HG03039 (cell line): ENCODE measurements around the gene CTBP1.
"Not testable (repeated sequence)": the region's sequence is repeated elsewhere in the genome, so short reads cannot be mapped to it uniquely, and the experiment has no call there.

Experiments
- ATAC-seq: cut with Tn5 transposase; IDR thresholded peaks from one replicate; pipeline ENCODE4 v1.9.1; 2021; ENCODE audit warnings: mild to moderate bottlenecking, moderate library complexity; ENCODE audit not compliant: unreplicated experiment

Gene CTBP1

DNA sequence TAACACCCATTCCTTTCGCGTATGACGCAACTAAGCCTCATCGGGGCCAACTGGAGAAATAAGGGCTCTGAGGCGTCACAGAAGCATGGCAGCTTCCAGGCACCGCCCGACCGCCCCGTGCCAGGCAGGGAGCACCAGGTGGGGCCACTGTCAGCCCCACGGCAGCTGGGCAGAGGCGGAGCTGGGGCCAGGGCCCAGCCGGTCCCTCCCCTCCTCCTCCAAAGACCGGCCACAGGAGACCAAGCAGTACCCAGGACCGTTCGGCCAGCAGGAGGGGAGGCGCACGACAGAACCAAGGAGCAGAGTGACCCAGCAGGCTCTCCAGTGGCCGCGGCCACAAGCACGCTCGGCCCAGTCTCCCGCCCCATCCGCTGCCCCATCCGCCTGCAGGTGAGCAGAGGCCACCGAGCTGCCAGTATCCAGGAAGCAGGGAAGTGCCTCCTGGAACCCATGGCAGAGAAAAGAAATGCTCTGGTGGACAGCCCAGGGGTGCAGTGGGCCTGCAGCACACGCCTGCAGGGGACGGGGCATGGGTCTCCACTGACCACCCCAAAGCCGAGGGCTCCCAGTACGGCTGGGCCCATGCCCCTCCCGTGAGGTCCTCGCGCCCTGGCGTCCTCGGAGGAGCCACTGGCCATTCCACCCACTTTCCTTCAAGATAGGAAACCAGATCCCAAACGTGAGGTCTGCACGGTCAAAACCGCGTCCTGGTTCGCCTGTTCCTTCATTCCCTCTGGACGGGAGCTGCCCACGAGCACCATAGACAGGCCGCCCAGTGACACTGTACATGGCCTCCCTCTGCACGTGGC is 9.6 kb downstream of the CTBP1 start:
- no peak for ATAC-seq

DNA sequence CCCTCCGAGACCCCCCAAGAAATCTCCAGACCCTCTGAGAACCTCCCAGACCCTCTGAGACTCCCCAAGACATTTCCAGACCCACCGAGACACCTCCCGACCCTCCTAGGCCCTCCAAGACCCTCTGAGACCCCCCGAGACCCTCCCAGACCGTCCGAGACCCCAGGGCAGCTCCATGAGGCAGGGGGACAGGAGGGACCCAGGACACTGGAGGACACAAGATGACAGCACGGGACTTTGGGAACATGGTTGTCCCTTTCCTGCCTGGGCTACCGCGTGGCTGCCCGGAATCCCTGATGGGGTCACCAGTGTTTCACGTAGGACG is 10.3 kb downstream of the CTBP1 start:
- ATAC-seq, result no peak

DNA sequence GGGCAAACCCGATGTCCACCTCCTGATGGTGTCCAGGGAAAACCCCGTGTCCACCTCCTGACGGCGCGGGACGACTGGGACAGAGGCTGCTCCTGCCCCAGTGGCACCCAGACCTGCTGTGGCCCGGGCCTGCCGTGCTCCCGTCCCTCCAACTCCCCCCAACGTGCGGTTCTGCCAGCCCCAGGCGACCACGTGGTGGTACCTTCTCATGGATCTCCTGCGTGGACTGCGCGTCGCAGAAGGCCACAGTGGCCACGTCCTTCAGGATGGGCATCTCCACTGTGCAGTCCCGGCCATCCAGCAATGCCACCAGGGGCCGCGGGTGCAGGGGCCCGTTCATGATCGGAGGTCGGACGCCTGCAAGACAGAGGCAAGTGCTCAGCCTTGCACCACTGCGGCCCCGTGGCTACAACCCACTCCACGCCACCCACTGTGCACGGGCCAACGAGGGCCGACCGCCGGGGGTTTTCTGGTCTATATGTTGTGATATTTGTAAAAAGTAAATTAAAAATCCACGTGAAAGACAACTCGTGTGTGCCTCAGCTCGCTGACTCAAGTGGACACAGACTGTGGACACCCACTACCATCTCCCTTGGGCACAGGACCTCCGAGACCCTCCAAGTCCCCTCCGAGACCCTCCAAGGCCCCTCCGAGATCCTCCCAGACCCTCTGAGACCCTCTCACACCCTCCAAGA is 10.8 kb downstream of the CTBP1 start:
- no peak for ATAC-seq

DNA sequence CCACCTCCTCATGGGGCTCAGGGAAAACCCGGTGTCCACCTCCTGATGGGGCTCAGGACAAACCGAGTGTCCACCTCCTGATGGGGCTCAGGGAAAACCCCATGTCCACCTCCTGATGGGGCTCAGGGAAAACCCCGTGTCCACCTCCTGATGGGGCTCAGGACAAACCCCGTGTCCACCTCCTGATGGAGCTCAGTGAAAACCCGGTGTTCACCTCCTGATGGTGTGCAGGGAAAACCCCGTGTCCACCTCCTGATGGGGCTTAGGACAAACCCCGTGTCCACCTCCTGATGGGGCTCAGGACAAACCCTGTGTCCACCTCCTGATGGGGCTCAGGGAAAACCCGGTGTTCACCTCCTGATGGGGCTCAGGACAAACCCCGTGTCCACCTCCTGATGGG is 11.7 kb downstream of the CTBP1 start:
- not testable (repeated sequence) for ATAC-seq

DNA sequence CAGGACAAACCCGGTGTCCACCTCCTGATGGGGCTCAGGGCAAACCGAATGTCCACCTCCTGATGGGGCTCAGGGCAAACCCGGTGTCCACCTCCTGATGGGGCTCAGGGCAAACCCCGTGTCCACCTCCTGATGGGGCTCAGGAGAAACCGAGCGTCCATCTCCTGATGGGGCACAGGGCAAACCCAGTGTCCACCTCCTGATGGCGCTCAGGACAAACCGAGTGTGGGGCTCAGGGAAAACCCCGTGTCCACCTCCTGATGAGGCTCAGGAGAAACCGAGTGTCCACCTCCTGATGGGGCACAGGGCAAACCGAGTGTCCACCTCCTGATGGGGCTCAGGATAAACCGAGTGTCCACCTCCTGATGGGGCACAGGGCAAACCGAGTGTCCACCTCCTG is 12.1 kb downstream of the CTBP1 start:
- not testable (repeated sequence) for ATAC-seq

DNA sequence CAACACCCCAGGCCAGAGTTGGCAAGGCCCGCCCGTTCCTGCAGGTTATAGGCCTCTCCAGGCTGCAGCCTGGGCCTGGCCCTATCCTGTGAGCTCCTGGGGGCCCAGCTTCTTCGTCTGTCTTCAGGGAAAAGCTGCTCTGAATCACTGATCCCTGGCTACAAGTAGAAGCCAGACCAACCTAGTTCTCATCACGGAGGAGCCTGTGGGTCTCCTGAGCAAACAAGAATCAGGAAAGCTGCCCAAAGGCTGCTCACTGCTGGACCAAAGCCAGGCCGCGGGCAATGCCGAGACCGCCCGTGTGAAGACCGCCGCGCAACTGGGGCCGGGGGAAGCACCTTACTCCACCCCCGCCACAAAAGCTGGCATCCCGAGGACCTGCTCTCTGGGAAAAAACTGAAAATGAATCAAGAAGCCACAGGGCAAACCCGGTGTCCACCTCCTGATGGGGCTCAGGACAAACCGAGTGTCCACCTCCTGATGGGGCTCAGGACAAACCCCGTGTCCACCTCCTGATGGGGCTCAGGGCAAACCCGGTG is 12.8 kb downstream of the CTBP1 start:
- no peak for ATAC-seq

DNA sequence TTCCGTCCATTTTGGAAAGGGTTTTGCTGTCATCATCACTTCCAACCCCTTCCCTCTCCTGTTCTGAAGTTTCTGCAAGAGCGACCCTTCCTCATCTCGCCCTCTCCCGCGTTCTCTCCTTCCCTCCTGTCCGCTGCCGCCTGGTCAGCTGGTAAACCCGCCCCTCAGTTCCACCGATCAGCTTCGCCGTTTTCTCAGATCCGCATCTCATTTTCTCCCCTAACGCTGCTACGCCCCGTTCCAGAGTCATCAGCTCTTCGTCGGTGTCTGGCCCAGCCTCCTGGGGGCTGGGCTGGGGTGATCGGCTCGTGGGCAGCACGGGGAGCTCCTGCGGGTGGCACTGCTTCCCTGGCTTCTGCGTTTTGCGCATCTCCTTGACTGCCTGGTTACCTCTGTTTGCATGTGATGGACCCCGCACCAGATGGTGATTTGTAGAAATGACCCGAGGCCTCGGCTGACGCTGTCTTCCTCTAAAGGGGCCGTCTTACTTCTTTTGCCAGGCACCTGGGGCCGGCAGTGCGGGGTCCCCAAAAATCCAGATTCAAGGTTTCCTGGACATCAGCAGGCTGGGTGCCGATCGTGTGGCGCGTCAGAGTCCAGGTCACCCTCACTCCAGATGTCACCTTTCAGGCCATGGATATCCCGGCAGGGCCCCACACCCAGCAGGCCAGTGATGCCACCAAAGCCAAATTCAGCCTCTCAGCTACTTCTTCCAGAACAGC is 13.4 kb downstream of the CTBP1 start:
- ATAC-seq, result no peak

DNA sequence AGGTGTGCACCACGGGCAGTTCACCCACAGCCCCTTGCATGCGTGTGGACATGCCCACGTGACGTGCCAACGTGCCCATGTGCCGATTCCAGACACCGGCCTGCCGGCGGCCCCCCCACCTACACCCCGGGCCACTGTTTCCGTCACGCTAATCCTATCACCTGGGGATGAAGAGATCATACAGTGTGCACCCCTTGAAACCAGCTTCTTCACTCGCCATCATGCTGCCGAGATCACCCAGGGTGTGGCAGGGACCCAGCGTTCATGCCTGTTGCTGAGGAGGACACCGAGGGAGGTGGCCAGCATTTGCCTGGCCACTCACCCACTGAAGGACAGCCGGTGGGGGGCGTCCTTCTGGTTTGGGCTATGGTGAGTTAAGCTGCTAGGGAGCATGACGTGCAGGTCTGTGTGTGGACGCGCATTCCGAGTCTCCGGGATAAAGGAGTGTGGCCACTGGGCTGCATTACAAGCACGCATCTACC is 14.1 kb downstream of the CTBP1 start:
- no peak for ATAC-seq

DNA sequence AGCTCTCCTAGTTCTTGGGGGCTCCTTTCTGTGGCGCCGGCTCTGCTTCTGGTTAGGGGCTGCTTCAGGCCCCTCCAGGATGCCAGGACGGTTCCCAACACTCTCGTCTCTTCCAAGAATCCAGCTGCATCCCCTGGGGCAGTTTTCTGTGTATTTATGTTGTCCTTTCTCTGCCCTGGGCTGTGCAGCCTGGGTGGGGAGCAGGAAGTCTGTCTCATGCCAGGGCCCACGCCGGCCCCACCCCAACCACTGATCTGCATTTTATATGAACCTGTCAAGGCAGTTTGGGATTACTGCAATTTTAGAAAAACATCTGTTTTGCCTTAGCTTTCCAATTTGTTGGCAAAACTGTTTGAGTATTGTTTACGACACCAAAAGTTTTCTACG is 14.6 kb downstream of the CTBP1 start:
- no peak for ATAC-seq

DNA sequence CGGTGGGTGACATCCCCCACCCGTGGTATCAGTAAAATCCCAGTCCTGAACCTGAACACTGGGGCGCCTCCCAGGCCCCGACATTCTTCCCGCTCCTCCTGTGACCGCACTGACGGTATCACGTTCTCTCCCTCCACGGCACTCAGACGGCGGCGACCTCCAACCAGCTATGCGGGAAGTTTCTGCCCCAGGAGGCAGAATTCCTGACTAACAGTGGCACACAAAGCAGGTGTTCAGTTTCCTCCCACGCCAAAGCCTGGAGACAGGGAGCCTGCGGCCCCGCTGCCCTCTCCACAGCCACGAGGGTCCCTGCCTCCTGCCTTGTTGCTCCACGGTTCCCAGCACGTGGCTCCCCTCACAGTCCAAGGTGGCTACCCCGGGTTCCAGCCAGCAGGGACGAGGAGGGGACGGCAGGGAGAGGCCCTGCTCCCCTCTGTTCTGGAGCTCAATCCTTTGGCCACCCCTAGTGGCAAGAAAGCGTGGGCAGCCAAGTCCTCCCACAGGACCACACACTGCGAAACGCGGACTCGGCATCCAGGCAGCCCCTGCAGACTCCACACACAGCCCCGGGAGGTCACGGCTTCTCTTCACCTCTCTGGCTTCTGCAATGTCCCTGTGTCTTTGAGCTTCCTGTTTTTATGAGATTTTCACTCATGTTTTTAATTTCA is 15.2 kb downstream of the CTBP1 start:
- no peak for ATAC-seq

DNA sequence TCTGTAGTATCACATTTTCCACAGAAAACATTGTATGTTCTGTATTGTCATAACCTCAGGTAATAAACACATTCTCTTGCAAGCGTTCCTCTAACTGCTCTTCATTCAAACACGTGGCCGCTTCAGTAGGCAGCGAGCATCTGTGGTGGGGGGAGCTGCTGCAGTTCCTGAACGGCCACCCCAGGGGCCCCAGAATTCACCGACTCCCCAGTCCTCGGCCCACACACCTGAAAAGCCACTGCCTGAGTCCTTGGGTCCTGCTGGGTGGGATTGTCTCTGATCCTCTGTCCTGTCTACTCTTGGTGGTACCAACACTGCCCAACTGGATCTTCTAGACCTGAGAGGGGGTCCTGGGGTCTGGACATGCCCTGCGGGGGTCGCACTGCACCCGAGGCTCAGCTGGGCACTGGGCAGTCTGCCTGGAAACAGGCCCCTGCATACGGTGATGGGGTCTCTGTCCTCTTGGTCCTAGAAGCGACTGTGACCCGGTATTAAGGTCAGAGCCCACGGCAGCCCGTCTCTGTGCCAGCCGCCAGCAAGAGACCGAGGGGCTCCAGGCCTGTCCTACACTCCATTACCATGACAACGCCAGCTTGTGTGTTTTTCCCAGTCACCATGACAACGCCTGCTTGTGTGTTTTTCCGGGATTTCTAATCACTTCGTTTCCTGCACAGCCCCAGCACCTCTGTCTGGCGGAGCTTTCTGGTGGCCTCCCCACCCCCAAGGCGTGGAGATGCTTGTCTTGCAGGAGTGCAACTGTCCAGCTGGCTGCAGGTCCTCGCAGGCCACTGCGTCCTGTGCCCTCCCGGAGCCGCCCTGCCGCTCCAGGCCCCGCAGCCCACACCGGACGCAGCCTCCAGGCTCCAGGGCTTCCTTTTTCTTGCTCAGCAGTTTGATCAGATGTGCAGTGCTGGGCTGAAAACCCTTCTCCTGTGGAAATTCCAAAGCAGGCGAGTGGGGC is 16.0 kb downstream of the CTBP1 start:
- no peak for ATAC-seq

DNA sequence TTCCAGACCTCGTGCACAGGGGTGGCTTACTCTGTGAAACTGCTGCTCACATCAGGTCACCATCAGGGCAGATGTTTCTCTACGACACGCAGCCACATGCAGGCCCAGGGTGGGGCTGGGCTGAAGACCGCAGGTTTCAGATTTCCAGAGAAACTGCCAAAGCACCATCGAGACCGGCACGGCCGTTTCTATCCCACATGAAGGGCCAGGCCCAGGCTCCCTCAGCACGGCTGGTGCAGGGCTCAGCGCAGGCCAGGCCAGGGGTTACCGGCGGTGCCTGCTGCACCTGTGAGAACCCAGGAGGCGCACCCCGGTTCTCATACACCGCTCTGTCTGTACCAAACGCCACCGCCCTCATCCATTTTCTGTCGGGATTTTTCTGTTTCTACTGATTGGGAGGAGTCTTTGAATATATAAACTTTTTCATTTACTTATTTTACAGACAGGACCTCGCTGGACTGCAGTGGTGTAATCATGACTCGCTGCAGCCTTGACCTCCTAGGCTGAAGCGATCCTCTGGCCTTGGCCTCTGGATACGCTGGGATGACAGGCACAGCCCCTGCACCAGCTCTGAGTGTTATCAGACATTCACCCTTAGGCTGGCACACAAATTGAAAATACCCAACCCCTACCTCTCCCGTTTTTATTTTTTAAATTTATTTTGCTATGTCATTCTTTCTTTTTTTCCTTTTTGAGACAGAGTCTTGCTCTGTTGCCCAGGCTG is 17.1 kb downstream of the CTBP1 start:
- ATAC-seq, result no peak

DNA sequence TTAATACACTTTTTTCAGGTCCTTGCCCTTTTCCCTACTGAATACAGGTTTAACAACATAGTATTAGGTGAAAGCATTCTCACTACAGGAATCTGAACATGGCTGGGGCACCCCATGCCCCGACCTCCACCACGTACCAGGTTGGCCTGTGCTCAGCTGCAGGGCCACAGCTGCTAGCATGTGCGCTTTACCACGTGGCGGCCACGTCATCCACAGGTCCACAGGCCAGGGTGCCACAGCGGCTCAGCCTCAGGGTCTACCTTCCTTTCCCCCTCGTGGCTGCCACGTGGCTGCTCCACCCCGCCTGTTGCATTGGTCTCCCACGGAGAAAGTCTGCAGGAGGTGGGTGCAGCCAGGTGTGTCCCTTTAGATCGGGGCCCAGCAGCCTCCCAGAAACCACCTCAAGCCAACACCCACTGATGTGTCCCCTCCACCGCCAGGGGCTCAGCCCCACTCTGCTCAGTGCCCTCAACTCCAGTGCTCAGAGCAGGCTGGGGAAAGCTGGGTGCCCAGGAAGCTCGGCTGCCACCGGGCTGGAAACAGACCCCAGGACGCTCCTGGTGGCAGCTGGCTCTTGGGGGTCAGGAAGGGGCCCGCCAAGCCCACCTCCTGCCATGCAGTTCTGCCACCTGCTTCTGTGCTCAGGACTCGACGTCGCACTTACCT is 17.8 kb downstream of the CTBP1 start:
- no peak for ATAC-seq

DNA sequence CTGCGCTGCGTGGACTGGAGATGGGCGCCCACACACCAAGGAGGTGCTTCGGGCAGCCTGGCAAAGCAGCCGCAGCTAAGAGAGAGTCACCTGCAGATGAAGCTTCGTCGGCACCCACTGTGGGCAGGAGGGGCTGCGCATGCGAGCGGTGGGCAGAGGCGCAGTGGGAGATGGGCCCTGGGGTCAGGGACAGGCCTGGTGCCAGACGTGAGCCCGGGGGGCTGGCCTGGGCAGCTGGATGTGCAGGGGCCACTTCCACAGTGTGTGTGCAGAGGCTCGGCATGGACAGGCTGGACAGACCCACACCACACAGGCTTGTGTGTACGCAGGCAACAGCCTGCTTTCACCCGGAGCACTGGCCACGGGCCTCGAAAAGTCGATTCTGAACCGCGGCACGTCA is 18.6 kb downstream of the CTBP1 start:
- no peak for ATAC-seq

DNA sequence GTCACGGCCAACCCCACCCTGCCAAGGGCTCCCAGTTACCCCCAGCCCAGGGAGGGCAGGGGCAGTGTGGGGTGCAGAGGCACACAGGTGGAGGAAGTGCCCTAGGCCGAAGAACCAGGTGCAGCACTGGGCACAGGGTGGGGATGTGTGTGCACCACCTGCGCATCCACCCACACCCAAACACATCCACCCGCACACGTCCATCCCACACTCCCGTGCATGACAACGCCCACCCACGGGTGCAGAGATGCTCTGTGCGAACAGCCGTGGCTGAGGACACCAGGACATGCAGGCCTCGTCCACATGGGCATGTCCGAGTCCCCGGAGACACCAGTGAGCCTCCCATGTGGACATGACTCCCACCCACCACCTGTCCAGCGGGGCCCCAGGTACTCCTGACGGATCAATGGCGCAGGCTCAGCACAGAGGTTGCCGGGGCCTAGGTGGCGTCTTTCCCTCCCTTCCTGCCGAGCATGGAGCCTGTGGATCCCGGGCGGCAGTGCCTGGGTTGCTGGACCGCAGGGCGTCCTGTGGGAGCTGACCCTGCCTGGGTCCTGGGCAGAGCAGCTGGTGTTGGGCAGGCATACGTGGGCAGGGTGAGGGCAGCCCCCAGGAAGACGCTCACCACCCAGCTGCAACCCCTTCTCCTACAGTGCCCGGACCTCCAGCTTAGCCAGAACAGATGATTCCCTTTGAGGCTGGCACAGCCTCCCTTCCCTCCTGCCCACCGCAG is 19.6 kb downstream of the CTBP1 start:
- no peak for ATAC-seq

DNA sequence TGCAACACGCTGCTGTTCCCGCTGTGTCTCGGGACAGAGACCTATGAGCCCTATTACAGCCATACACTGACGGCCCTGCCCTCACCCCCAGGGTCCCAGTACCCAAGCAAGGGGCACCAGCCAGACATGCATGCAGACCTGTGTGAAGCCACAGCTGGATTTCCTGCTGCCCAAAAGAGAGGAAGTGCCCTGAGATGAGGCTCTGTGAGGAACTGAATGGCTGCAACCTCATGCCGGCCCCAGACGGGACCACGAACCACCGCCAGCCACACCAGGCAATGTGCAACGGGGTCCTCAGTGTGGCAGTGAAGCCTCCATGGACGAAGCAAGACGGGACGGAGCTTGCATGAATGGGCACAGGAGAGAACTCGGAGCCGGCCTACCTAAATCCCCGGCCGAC is 21.1 kb downstream of the CTBP1 start:
- no peak for ATAC-seq

DNA sequence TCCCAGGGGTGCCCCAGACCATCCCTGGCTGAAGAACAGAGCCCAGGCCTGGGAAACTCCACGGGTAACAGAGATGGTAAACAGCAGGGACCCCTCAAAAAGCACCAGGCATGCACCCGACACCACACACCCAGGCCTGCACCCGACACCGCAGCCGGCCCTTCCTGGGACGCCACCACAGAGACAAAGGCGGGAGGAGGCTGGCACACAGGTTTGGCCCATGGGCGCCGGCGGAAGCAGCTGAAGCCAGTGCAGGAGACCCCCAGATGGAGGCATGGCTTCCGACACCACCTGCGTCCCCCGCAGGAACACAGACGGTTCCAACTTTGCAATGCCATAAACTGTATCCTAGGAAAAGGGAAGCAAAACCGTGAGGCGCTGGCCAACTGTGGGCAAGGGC is 22.3 kb downstream of the CTBP1 start:
- no peak for ATAC-seq

DNA sequence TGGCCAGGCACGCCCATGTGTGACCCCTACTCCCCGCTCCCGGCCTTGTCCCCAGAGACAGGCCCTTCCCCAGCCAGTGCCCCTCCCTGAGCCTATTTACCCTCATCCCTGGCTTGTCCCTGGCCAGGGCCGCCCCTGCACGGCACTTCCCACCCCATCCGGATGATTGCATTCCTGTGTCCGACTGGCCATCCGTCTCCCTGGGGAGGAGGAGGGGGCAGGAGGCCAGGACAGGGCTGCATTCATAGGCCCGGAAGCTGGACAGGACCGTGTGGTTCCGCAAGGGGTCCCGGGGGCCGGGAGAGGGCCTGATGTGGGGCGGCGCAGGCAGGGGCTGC is 22.8 kb downstream of the CTBP1 start:
- no peak for ATAC-seq
